PC-9 (cell line): Measurements from ENCODE around the gene SLC22A2.

Experiments used
- EZH2 ChIP-seq: fragments of 200-600 bp; sonication (generic); IDR thresholded peaks from 2 replicates; pipeline ENCODE4 v1.8.0; 2017; ENCODE audit warnings: antibody characterized with exemption, low read depth
- TF ChIP-seq, protein P1 (sequence below): fragments of 200-600 bp; sonication (generic); conservative IDR thresholded peaks from 2 replicates; pipeline ENCODE4 v1.6.1; 2017; ENCODE audit warnings: mixed run types, antibody characterized with exemption, mild to moderate bottlenecking, moderate library complexity

DNA sequence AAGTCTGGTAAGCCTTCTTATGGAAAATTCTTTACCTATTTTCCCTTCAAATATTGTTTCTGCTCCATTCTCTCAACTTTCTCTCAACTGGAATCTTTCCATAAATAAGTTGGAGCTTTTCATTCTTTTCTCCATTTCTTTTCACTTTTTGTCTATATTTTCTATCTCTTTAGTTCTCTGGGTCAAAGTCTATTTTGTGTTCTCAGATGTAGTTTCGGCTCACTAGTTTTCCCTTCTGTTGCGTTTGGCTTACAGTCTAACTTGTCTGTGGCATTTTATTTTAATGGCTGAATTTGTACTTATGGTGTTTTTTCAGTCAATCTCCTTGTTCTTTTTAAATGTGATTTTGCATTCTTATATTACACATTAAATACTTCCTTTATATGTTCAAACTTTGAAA, 14.1 kb upstream of the SLC22A2 start:
- no peak for TF ChIP-seq EZH2
- TF ChIP-seq, protein P1, sequence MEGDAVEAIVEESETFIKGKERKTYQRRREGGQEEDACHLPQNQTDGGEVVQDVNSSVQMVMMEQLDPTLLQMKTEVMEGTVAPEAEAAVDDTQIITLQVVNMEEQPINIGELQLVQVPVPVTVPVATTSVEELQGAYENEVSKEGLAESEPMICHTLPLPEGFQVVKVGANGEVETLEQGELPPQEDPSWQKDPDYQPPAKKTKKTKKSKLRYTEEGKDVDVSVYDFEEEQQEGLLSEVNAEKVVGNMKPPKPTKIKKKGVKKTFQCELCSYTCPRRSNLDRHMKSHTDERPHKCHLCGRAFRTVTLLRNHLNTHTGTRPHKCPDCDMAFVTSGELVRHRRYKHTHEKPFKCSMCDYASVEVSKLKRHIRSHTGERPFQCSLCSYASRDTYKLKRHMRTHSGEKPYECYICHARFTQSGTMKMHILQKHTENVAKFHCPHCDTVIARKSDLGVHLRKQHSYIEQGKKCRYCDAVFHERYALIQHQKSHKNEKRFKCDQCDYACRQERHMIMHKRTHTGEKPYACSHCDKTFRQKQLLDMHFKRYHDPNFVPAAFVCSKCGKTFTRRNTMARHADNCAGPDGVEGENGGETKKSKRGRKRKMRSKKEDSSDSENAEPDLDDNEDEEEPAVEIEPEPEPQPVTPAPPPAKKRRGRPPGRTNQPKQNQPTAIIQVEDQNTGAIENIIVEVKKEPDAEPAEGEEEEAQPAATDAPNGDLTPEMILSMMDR, result no peak
